ENCODE results near the gene NOTCH4. TPM values are rescaled to one million over a fixed set of nuclear protein-coding genes. Genes with fewer than 3 reads are reported as not detected.

Gene NOTCH4
- total RNA-seq, 1 experiment from 2014 or later, result 0.43 TPM

GRCh38 chr6:32174416-32174815, 49.5 kb downstream of the NOTCH4 start:
- Histone ChIP-seq H3K4me1 (peaks cover 24% of the 10 kb centered on the region), H3K4me3 (ENCODE audit: low read depth, low read length) (no peak overlapping the region), H3K36me3 (ENCODE audit: control insufficient read depth, insufficient read depth, low read length) (no peaks in the 10 kb centered on the region), H3K27me3 (replicated peaks; ENCODE audit: control insufficient read depth, insufficient read depth, low read length) (no peaks in the 10 kb centered on the region), H3K9me3 (no peaks in the 10 kb centered on the region)
- Mint-ChIP-seq H3K9me3 (ENCODE audit: unreplicated experiment) (no peaks in the 10 kb centered on the region), H3K4me3 (ENCODE audit: unreplicated experiment) (peak overlapping the region; percentile 43), H3K27me3 (ENCODE audit: insufficient read depth, unreplicated experiment) (no peaks in the 10 kb centered on the region), H3K27ac (ENCODE audit: unreplicated experiment) (no peak overlapping the region), H3K4me1 (ENCODE audit: low read depth, unreplicated experiment) (peaks cover 44% of the 10 kb centered on the region), H3K36me3 (ENCODE audit: insufficient read depth, unreplicated experiment) (peaks cover 52% of the 10 kb centered on the region)
- ChIA-PET CTCF (no interaction called here), POLR2A (no interaction called here)
- BruUV-seq (replicated peaks), result no TSS peak
- intact Hi-C loops (cut with micrococcal nuclease; ENCODE audit: unreplicated experiment), result no loop called here
- no peak for TF ChIP-seq CTCF (IDR thresholded peaks at IDR 0.05; ENCODE audit: insufficient read depth in 1 of 2, low read depth in 1 of 2, low read length in 1 of 2, severe bottlenecking in 1 of 2, unreplicated experiment in 1 of 2)
- DNase-seq, result no peak

DNA sequence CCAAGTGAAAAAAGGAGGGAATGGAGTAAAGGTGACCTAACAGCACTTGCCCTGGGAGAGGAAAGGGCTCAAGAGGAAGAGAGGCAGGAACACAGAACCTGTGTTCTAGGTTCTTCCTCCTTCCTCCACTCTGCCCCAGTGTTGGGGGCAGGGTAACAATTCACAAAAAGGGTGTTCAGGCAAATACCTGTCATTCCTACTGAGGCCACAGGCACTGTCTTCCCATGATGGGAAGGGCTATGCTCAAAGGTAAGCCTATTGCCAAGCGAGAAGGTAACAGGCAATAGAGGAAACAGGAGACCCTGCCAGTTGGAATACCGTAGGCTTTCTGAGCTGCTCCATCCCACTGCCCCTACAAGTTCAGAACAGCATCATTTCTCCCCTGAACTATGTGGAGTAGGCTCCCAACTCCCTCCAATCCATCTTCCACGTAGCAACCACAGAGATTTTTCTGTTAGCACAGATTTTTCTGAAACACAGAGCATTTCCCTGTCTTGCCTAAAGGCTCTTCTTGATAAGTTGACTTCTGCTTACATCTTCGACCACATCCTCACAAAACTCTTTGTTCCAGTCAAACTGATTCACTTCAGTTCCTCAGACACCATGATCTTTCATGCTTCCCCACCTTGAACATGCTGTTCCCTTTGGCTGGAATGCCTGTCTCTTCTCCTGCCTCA, 50.7 kb downstream of the NOTCH4 start:
- ChIA-PET CTCF (no interaction called here), POLR2A (no interaction called here)
- H3K9me3 ChIP-seq, result no peaks in the 10 kb centered on the region
- Mint-ChIP-seq H3K4me3 (ENCODE audit: unreplicated experiment) (peak overlapping the region; percentile 43), H3K4me1 (ENCODE audit: low read depth, unreplicated experiment) (peaks cover 35% of the 10 kb centered on the region), H3K27ac (ENCODE audit: unreplicated experiment) (peak overlapping the region; percentile 31), H3K36me3 (ENCODE audit: insufficient read depth, unreplicated experiment) (peaks cover 52% of the 10 kb centered on the region), H3K27me3 (ENCODE audit: insufficient read depth, unreplicated experiment) (no peaks in the 10 kb centered on the region), H3K9me3 (ENCODE audit: unreplicated experiment) (no peaks in the 10 kb centered on the region)
- no peaks in the 10 kb centered on the region for H3K27me3 ChIP-seq (replicated peaks; ENCODE audit: control insufficient read depth, insufficient read depth, low read length)
- peaks cover 35% of the 10 kb centered on the region for H3K4me1 ChIP-seq
- intact Hi-C loops (cut with micrococcal nuclease; ENCODE audit: unreplicated experiment), result no loop called here
- no TSS peak for BruUV-seq (replicated peaks)
- H3K4me3 ChIP-seq (ENCODE audit: low read depth, low read length), result no peak overlapping the region
- peak; percentile 42 to 59 for DNase-seq
- no peaks in the 10 kb centered on the region for H3K36me3 ChIP-seq (ENCODE audit: control insufficient read depth, insufficient read depth, low read length)
- TF ChIP-seq CTCF (IDR thresholded peaks at IDR 0.05; ENCODE audit: insufficient read depth in 1 of 2, low read depth in 1 of 2, low read length in 1 of 2, severe bottlenecking in 1 of 2, unreplicated experiment in 1 of 2), result no peak

- H3K9me3 ChIP-seq, result no peaks in the 10 kb centered on the region
- ChIA-PET POLR2A (no interaction called here), CTCF (no interaction called here)
- no peaks in the 10 kb centered on the region for H3K36me3 ChIP-seq (ENCODE audit: control insufficient read depth, insufficient read depth, low read length)
- no peaks in the 10 kb centered on the region for H3K27me3 ChIP-seq (replicated peaks; ENCODE audit: control insufficient read depth, insufficient read depth, low read length)
- Mint-ChIP-seq H3K27me3 (ENCODE audit: insufficient read depth, unreplicated experiment) (no peaks in the 10 kb centered on the region), H3K27ac (ENCODE audit: unreplicated experiment) (peak overlapping the region; percentile 14), H3K36me3 (ENCODE audit: insufficient read depth, unreplicated experiment) (peaks cover 60% of the 10 kb centered on the region), H3K9me3 (ENCODE audit: unreplicated experiment) (no peaks in the 10 kb centered on the region), H3K4me1 (ENCODE audit: low read depth, unreplicated experiment) (peaks cover 32% of the 10 kb centered on the region), H3K4me3 (ENCODE audit: unreplicated experiment) (no peak overlapping the region)
- BruUV-seq (replicated peaks), result no TSS peak
- TF ChIP-seq CTCF (IDR thresholded peaks at IDR 0.05; ENCODE audit: insufficient read depth in 1 of 2, low read depth in 1 of 2, low read length in 1 of 2, severe bottlenecking in 1 of 2, unreplicated experiment in 1 of 2), result no peak
- DNase-seq, result no peak
- H3K4me1 ChIP-seq, result peaks cover 40% of the 10 kb centered on the region
- no peak overlapping the region for H3K4me3 ChIP-seq (ENCODE audit: low read depth, low read length)
- intact Hi-C loops (cut with micrococcal nuclease; ENCODE audit: unreplicated experiment), result no loop called here
Observed at GRCh38 chr6:32171234-32171633, 52.6 kb downstream of the NOTCH4 start.

Measured in Caco-2 (cell line).